NCI-H187 treated with DMSO at 0.1 percent for 48 hours (cell line): ENCODE data around the gene SCN11A.

Source experiments
- DNase-seq: peaks from one replicate; lab custom pipeline; 2025; lab: John Stamatoyannopoulos, UW

Gene SCN11A

GRCh38 chr3:39051649-39052561, at the start of gene SCN11A, which contains the start of gene WDR48:
TSS of gene SCN11A (minus strand) at chr3:39051944. CDS start at chr3:38950362, 101,582 bp downstream.
TSS of gene WDR48 (plus strand) at chr3:39052016. CDS start at chr3:39052026, 10 bp downstream.
- peak; percentile 52 for DNase-seq

GRCh38 chr3:39101022-39101689, 49.4 kb upstream of the SCN11A start:
- DNase-seq: no peak

DNA sequence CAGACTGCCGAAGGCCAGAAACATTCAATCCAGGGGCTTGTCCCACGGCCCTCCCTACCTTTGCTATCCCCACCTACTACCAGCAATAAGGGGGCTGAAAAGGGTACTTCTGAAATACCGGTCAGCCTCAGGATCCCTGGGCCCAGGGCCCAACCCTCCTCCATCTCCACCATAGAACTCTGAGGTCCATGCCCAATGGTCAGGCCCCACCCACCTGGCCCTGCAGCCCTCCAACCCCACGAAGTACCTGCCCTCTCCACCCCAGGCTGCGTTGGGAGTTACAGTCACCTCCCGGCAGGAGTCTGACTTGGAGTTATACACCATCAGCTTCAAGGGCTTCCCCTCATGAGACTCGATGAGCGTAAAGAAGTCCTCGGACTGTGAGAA, 48.7 kb upstream of the SCN11A start:
- DNase-seq: no peak

DNA sequence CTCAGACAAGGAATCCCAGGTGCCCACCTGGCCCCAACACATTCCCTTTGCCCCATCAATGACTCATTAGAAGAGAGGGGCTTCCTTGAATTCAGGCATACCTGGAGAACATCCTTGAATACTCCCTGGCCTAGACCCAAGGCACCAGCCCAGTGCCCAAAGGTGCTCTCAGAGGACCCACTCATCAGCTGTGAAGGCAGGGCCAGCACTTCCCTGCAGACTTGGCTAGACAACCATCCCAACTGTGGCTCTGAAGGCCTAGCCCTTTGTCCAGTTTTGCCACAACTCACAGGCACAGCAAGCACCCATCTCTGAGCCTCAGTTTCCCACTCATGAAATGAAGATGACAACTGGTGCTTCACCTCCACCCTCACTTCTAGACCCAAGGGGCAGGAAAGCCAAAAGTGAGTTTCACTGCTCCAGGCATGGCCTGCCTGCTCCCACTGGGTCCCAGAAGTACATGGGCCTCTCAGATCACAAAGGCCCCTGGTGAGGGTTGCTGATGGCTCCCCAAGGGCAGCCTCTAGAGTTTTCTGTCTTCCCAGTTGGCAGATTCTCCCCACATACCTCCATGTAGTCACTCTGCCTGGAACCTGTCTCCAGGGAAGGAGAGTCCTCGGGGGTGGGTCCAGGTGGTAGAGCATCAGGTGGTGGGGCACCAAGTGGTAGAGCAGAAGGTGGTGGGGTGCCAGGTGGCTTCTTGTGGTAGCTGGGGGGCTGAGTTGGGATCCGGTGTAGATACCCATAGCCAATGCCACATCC, 48.2 kb upstream of the SCN11A start:
- DNase-seq: no peak

GRCh38 chr3:39099242-39099641, 47.5 kb upstream of the SCN11A start:
- DNase-seq: no peak

DNA sequence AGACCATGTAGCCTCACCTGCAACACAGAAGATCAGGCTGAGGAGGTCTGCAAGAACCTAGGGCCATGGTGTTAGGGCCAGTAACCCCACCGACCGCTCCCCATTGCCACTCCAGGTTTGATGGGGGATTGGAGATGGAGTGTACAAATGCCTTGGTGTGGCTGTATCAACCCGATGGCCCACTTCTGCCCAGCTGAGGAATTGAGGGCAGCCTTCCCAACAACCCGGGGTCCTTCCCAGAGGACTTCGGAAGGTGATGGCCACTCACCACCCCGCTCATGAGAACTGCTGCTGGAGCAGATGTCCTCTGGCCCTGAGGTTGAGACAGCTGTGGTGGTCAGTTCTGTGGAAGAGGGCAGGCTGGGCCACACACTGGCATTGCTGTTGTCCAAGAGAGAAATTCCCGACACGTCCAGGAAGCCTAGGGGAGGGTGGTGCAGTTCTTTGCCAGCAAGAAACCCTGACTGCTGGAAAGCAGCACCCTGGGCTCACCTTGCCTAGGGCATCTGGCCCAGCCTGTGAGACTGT, 46.8 kb upstream of the SCN11A start:
- no peak for DNase-seq

- no peak for DNase-seq
These were observed 46.1 kb upstream of the SCN11A start for GRCh38 chr3:39097716-39098472.

- DNase-seq: no peak
These were observed 45.0 kb upstream of the SCN11A start for GRCh38 chr3:39096775-39097174.

DNA sequence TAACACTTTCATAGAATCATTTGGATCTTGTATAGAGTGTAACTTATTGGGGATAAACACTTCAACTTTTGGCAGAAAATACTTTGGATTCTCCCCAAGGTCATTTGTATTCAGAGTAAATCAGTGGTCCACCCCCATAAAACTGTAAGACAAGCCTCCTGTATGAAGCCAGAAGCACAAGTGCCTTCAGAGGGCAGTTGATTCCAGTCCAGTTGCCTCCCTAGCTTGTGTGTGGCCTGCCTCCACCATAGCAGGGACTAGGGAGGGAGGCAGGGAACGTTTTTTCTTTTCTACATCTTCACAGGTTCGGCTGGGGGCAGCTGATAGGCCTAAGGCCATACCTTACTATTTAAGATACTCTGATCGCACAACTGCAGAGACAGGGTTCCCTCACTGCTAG, 44.0 kb upstream of the SCN11A start:
- no peak for DNase-seq

- no peak for DNase-seq
These were observed 43.3 kb upstream of the SCN11A start for GRCh38 chr3:39094851-39095677.

GRCh38 chr3:39090922-39091321, 39.2 kb upstream of the SCN11A start:
- no peak for DNase-seq

- no peak for DNase-seq
These were observed 37.1 kb upstream of the SCN11A start for GRCh38 chr3:39088889-39089288.

DNA sequence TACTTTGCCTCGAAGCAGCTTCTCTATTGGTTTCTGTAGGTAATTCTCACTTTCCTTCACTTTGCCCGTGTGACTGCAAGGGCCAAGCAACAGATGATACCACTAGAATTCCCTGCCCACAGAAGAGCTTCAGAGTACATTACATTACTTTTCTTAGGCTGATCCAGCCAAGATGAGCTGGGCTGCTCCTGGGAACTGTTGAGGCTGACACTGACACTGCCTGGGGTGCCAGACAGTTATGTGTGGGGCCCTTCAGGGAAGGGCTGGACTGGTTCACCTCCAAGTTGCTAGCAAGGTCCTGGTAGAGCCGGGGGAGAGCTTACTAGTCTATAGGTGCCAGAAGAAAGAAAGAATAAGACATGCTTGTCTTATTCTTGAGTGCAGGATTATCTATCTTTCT, 36.7 kb upstream of the SCN11A start:
- DNase-seq: no peak

GRCh38 chr3:39086144-39086543, 34.4 kb upstream of the SCN11A start:
- no peak for DNase-seq

- DNase-seq: no peak
These were observed 31.0 kb upstream of the SCN11A start for GRCh38 chr3:39082666-39083313.

DNA sequence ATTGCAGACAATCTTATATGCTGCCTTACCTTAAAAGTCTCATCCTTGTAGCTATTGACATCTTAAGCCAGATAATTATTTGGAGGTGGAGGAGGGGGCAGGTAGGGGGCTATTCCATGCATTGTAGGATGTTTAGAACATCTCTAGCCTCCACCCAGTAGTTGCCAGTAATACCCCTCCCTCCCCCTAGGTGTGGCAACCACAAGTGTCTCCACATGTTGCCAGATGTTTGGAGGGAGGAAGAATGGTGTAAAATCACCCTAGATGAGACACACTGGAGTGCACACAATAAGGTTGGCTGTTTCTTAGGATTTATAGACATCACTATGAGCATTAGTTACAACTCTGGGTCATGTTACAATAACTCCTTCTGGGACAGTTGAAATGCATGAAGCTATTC, 28.3 kb upstream of the SCN11A start:
- DNase-seq: no peak

DNA sequence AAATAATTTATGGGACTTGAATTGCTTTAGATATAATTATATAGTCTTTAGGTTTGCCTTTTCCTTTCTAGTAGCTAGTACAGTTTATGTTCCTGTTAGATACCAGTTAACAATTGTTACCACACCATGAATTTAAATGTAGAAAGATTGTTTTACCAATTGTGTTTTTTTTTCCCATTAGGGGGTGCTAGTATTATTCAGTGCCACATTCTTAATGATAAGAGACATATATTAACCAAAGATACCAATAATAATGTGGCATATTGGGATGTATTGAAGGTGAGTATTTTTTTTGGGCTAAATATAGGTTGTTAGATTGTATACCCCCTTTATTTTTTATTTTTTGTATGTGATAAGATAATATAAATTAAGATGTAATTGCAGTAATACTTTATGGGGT, 27.8 kb upstream of the SCN11A start:
- no peak for DNase-seq

DNA sequence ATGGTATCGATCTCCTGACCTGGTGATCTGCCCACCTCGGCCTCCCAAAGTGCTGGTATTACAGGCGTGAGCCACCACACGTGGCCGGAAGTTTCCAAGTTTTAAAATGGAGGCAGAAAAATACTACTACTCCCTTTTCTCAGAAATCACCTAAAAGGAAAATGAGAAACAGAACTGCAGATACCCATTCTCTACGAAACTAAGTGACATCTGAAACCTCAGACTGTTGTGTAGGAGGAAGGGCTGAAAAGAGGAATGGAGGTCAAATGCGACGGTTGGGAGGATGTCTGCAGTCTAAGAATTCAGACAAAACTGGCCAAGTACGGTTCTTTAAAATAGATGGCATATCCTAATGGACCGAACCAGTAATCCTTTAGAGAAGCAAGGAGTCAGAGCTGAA, 24.2 kb upstream of the SCN11A start:
- no peak for DNase-seq

DNA sequence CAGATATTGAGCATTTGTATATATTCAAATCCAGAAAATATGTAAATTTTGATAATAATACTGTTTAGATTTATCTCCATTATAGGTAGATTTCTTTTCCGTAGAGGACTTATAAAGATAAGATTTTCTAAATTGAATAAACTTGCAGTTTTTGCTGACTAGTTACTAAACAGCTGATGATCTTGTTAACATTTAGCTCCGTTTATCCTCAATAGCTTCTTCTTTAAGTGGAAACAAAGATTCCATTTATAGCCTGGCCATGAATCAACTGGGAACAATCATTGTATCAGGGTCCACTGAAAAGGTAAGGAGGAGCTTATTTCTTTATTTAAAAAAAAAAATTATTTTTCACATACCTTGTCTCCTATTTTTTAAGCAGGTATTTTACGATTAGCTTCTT, 16.8 kb upstream of the SCN11A start:
- DNase-seq: no peak

DNA sequence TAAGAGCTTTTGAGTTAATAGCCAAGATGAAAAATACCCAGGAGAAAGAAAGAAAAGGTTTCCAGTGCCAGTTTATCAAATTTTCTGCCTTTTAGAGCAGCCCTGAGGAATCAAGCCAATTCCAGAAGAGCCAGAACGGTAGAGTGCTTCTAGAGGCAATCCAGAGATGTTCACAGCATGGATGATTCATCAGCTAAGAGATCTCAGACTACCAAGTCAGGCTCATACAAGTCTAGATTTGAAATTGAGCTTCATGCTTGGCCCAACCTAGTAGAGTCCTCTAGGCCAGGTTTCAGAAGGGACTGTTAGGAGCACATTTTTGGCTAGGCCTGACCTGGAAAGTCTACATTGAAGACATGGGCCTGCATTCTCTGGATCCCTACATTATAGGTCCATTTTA, 15.5 kb upstream of the SCN11A start:
- DNase-seq: no peak
